ENCODE results near the gene PWP1.
"Not testable (repeated sequence)": the region's sequence is repeated elsewhere in the genome, so short reads cannot be mapped to it uniquely, and the experiment has no call there.

- not testable (repeated sequence) for TF ChIP-seq ZNF384 (IDR thresholded peaks at IDR 0.05; ENCODE audit: low read depth, low read length); CTCF (IDR thresholded peaks at IDR 0.05 in 2 of 3, conservative IDR thresholded peaks at IDR 0.05 in 1 of 3; ENCODE audit: insufficient read depth in 2 of 3, low read depth in 1 of 3, low read length in 3 of 3); EZH2 (IDR thresholded peaks at IDR 0.05; ENCODE audit: borderline replicate concordance, low read depth, low read length); NFE2L1 (tag; IDR thresholded peaks at IDR 0.05; ENCODE audit: borderline replicate concordance, low read depth); SMAD1 (IDR thresholded peaks at IDR 0.05; ENCODE audit: low read depth, low read length, partially characterized antibody); ZNF347 (CRISPR knock-in tag; IDR thresholded peaks at IDR 0.05; ENCODE audit: low read depth)
These were observed 42.1 kb downstream of the PWP1 start for GRCh38 chr12:107727742-107728141.
